HT1080 (cell line): ENCODE data around the gene DNTTIP2. TPM values are rescaled to one million over a fixed set of nuclear protein-coding genes. Genes with fewer than 3 reads are reported as not detected.

Experiments
- DNase-seq: peaks from one replicate; pipeline ENCODE4 v3.0.0-alpha.2; 2015; ENCODE audit warnings: low read depth
- small RNA-seq: library from RNA; depleted of rRNA; stranded (forward); fragments of <200 nt; gene quantifications from one replicate; pipeline ENCODE3, GENCODE V24; 2014
- total RNA-seq: library from RNA; depleted of rRNA; stranded (reverse); fragments of >200 nt; shearing (Covaris generic); gene quantifications from 2 replicates; pipeline ENCODE4 v1.2.3, GENCODE V29; 2014; rRNA removed

The DNTTIP2 gene
- total RNA-seq, 1 experiment from 2014 or later = 55.8 TPM

GRCh38 chr1:93816970-93817678, 61.9 kb downstream of the DNTTIP2 start:
- DNase-seq = peak; percentile 90

Small RNA genes lying within 50 kb of the gene (small RNA-seq; reads per million reads assigned to genes)
- gene AL117351.2 (not detected), gene MIR760 (not detected)

Other genes with a start within 250 kb of the DNTTIP2 start
- 156 and 163 TPM in 2 replicates for gene BCAR3, start 197.4 kb downstream of the DNTTIP2 start, total RNA-seq
- 19.5 and 28.9 TPM in 2 replicates for gene GCLM, start 30.2 kb upstream of the DNTTIP2 start, total RNA-seq
- 0.26 TPM in 1 of 2 replicates, not detected in the other for gene ABCA4, start 241.9 kb upstream of the DNTTIP2 start, total RNA-seq